ENCODE results near the gene TRAPPC2. TPM values are rescaled to one million over a fixed set of nuclear protein-coding genes. Genes with fewer than 3 reads are reported as not detected.

Gene TRAPPC2
- total RNA-seq, 1 experiment from 2014 or later: 10.2 TPM

DNA sequence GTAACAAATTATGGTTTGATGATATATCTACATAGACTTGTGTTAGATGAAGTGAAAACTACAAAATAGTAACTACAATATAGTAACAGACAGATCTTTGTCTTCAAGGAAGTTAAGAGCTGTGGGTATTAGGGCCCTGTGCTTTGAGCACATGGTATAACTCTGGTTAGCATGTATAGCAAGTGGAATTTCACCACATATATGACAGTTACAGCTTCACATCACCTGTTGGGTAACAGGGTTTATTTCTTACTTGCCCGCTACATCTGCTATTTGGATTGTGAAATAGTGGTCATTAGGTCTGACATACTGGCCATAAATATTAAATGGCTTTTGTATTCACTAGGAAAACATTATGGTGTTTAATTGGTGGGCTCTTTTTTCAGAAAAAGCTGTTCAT is 20.3 kb upstream of the TRAPPC2 start (continued):
- no peak for TF ChIP-seq ESRRA (CRISPR knock-in tag; IDR thresholded peaks at IDR 0.05; ENCODE audit: borderline replicate concordance)
- no peak for TF ChIP-seq ZNF423 (CRISPR knock-in tag; IDR thresholded peaks at IDR 0.05)
- TF ChIP-seq, protein P1, sequence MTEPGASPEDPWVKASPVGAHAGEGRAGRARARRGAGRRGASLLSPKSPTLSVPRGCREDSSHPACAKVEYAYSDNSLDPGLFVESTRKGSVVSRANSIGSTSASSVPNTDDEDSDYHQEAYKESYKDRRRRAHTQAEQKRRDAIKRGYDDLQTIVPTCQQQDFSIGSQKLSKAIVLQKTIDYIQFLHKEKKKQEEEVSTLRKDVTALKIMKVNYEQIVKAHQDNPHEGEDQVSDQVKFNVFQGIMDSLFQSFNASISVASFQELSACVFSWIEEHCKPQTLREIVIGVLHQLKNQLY (CRISPR knock-in tag; IDR thresholded peaks at IDR 0.05): no peak
- no peak for TF ChIP-seq PRRX2 (CRISPR knock-in tag; IDR thresholded peaks at IDR 0.05)
- TF ChIP-seq, protein P2, sequence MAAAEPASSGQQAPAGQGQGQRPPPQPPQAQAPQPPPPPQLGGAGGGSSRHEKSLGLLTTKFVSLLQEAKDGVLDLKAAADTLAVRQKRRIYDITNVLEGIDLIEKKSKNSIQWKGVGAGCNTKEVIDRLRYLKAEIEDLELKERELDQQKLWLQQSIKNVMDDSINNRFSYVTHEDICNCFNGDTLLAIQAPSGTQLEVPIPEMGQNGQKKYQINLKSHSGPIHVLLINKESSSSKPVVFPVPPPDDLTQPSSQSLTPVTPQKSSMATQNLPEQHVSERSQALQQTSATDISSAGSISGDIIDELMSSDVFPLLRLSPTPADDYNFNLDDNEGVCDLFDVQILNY (CRISPR knock-in tag; IDR thresholded peaks at IDR 0.05): no peak

DNA sequence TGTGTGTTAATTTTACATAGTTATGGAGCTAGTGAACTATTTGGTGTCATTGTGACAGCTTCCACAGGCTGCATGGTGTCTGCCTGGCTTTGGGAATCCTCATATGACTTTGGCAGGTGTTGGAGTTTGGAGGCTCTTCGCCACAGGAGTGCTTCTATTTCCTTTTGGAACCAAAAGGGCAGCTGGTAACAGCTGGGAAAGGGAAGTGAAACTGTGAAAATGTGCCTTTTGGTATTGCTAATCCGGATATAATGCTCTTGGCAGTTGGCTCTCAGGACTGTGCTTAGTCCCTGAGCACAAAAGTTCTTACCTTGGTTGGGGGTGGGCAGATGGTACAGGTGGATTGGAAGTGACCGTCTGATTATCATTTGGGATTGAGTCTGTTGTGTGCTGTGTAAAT is 18.2 kb upstream of the TRAPPC2 start:
- TF ChIP-seq, protein P3, sequence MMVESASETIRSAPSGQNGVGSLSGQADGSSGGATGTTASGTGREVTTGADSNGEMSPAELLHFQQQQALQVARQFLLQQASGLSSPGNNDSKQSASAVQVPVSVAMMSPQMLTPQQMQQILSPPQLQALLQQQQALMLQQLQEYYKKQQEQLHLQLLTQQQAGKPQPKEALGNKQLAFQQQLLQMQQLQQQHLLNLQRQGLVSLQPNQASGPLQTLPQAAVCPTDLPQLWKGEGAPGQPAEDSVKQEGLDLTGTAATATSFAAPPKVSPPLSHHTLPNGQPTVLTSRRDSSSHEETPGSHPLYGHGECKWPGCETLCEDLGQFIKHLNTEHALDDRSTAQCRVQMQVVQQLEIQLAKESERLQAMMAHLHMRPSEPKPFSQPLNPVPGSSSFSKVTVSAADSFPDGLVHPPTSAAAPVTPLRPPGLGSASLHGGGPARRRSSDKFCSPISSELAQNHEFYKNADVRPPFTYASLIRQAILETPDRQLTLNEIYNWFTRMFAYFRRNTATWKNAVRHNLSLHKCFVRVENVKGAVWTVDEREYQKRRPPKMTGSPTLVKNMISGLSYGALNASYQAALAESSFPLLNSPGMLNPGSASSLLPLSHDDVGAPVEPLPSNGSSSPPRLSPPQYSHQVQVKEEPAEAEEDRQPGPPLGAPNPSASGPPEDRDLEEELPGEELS (CRISPR knock-in tag; IDR thresholded peaks at IDR 0.05): no peak
- TF ChIP-seq, protein P4, sequence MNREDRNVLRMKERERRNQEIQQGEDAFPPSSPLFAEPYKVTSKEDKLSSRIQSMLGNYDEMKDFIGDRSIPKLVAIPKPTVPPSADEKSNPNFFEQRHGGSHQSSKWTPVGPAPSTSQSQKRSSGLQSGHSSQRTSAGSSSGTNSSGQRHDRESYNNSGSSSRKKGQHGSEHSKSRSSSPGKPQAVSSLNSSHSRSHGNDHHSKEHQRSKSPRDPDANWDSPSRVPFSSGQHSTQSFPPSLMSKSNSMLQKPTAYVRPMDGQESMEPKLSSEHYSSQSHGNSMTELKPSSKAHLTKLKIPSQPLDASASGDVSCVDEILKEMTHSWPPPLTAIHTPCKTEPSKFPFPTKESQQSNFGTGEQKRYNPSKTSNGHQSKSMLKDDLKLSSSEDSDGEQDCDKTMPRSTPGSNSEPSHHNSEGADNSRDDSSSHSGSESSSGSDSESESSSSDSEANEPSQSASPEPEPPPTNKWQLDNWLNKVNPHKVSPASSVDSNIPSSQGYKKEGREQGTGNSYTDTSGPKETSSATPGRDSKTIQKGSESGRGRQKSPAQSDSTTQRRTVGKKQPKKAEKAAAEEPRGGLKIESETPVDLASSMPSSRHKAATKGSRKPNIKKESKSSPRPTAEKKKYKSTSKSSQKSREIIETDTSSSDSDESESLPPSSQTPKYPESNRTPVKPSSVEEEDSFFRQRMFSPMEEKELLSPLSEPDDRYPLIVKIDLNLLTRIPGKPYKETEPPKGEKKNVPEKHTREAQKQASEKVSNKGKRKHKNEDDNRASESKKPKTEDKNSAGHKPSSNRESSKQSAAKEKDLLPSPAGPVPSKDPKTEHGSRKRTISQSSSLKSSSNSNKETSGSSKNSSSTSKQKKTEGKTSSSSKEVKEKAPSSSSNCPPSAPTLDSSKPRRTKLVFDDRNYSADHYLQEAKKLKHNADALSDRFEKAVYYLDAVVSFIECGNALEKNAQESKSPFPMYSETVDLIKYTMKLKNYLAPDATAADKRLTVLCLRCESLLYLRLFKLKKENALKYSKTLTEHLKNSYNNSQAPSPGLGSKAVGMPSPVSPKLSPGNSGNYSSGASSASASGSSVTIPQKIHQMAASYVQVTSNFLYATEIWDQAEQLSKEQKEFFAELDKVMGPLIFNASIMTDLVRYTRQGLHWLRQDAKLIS (CRISPR knock-in tag; IDR thresholded peaks at IDR 0.05; ENCODE audit: borderline replicate concordance): no peak
- TF ChIP-seq, protein P5, sequence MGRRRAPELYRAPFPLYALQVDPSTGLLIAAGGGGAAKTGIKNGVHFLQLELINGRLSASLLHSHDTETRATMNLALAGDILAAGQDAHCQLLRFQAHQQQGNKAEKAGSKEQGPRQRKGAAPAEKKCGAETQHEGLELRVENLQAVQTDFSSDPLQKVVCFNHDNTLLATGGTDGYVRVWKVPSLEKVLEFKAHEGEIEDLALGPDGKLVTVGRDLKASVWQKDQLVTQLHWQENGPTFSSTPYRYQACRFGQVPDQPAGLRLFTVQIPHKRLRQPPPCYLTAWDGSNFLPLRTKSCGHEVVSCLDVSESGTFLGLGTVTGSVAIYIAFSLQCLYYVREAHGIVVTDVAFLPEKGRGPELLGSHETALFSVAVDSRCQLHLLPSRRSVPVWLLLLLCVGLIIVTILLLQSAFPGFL (CRISPR knock-in tag; IDR thresholded peaks at IDR 0.05; ENCODE audit: borderline replicate concordance): no peak
- TF ChIP-seq SMAD4 (CRISPR knock-in tag; IDR thresholded peaks at IDR 0.05) (no peak), HMGA2 (CRISPR knock-in tag; IDR thresholded peaks at IDR 0.05) (no peak), ZNF219 (CRISPR knock-in tag; IDR thresholded peaks at IDR 0.05; ENCODE audit: borderline replicate concordance) (no peak), ZNF317 (CRISPR knock-in tag; IDR thresholded peaks at IDR 0.05; ENCODE audit: borderline replicate concordance, low read depth) (no peak), NFYB (CRISPR knock-in tag; conservative IDR thresholded peaks at IDR 0.05; ENCODE audit: low read depth) (no peak), IRF2 (CRISPR knock-in tag; IDR thresholded peaks at IDR 0.05; ENCODE audit: borderline replicate concordance, low read depth) (no peak)
- TF ChIP-seq, protein P6, sequence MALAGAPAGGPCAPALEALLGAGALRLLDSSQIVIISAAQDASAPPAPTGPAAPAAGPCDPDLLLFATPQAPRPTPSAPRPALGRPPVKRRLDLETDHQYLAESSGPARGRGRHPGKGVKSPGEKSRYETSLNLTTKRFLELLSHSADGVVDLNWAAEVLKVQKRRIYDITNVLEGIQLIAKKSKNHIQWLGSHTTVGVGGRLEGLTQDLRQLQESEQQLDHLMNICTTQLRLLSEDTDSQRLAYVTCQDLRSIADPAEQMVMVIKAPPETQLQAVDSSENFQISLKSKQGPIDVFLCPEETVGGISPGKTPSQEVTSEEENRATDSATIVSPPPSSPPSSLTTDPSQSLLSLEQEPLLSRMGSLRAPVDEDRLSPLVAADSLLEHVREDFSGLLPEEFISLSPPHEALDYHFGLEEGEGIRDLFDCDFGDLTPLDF (CRISPR knock-in tag; IDR thresholded peaks at IDR 0.05): no peak
- TF ChIP-seq, protein P7, sequence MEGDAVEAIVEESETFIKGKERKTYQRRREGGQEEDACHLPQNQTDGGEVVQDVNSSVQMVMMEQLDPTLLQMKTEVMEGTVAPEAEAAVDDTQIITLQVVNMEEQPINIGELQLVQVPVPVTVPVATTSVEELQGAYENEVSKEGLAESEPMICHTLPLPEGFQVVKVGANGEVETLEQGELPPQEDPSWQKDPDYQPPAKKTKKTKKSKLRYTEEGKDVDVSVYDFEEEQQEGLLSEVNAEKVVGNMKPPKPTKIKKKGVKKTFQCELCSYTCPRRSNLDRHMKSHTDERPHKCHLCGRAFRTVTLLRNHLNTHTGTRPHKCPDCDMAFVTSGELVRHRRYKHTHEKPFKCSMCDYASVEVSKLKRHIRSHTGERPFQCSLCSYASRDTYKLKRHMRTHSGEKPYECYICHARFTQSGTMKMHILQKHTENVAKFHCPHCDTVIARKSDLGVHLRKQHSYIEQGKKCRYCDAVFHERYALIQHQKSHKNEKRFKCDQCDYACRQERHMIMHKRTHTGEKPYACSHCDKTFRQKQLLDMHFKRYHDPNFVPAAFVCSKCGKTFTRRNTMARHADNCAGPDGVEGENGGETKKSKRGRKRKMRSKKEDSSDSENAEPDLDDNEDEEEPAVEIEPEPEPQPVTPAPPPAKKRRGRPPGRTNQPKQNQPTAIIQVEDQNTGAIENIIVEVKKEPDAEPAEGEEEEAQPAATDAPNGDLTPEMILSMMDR (IDR thresholded peaks at IDR 0.05): no peak
- TF ChIP-seq, protein P8, sequence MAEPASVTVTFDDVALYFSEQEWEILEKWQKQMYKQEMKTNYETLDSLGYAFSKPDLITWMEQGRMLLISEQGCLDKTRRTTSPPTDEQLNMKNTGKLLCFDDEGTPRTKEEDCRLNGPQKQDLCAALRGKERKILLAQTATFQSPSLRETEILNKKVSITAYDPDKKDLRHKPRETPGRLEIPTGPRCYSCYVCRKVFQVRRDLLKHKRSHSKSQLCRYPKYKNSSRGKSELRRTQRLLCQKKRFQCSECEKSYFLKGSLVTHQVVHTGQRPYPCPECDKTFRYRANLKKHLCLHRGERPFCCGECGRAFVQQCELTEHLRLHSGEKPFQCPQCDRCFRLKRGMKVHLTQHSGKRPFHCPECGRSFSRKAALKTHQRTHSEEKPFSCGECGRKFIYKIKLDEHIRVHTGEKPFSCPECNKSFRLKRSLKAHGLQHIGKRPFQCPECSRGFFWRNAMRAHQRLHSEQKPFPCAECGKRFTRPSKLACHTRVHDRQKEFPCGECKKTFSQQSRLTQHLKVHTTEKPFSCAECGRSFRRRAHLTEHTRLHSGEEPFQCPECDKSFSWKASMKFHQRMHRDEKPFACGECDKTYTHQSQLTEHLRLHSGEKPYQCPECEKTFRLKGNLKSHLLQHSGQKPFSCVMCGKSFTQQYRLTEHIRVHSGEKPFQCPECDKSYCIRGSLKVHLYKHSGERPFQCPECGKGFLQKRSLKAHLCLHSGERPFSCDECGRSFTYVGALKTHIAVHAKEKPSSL (CRISPR knock-in tag; conservative IDR thresholded peaks at IDR 0.05): no peak
- TF ChIP-seq, protein P9, sequence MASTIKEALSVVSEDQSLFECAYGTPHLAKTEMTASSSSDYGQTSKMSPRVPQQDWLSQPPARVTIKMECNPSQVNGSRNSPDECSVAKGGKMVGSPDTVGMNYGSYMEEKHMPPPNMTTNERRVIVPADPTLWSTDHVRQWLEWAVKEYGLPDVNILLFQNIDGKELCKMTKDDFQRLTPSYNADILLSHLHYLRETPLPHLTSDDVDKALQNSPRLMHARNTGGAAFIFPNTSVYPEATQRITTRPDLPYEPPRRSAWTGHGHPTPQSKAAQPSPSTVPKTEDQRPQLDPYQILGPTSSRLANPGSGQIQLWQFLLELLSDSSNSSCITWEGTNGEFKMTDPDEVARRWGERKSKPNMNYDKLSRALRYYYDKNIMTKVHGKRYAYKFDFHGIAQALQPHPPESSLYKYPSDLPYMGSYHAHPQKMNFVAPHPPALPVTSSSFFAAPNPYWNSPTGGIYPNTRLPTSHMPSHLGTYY (CRISPR knock-in tag; IDR thresholded peaks at IDR 0.05): no peak
- no peaks in the 10 kb centered on the region for H3K27me3 Mint-ChIP-seq (ENCODE audit: low read depth)
- H3K36me3 Mint-ChIP-seq: peaks cover 20% of the 10 kb centered on the region
- H3K27ac Mint-ChIP-seq: no peak overlapping the region
- ATAC-seq (no peak), DNase-seq (ENCODE audit: low spot score) (no peak)
- ChIA-PET CTCF (no interaction called here), POLR2A (no interaction called here)
- H3K4me3 Mint-ChIP-seq: no peak overlapping the region
- H3K4me1 Mint-ChIP-seq: peaks cover 14% of the 10 kb centered on the region; the same call in 1 of the 2 replicates
- no peaks in the 10 kb centered on the region for H3K9me3 Mint-ChIP-seq

Measured in WTC11 (cell line).